GM19463 (cell line): ENCODE data around the gene NME3.

Experiments
- ATAC-seq: cut with Tn5 transposase; IDR thresholded peaks from one replicate; pipeline ENCODE4 v1.9.1; 2021; ENCODE audit warnings: mild to moderate bottlenecking, moderate library complexity; ENCODE audit not compliant: unreplicated experiment

Gene NME3

DNA sequence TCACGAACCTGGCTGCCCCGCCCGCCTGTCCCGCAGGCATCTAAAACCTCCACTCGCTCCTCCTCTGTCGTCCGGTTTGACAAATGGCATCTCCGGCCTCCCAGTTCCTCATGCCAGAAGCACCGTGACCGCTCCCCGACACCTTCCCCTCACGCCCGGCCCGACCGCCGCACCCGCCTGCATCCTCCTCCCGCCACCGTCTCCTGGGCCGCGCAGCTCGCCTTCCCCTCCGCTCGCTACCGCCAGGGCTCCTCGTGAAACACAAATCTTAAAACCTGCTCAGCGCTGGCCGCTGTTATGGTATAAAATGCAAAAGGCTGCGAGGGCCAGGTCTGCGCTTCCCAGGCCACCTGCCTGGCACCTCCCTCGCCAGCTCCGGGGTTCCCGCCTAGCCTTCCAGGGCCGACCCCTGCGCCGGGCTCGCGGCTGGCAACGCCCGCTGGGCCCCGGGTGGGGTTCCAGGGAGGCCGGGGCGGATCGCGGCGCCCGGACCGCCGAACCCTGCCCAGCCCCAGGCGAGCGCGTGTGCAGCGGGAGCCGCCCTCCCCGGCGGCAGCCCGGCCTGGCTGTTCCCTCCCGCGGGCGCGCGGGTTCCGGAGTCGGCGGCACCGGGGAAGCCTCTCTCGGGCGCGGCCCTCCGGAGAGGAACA lies 10.5 kb upstream of the NME3 start:
- peak; percentile 7 for ATAC-seq

- ATAC-seq = no peak
These were observed 9.9 kb upstream of the NME3 start for GRCh38 chr16:1781254-1781653.

GRCh38 chr16:1780677-1781072 lies 9.3 kb upstream of the NME3 start:
- no peak for ATAC-seq

- ATAC-seq = no peak
These were observed 8.7 kb upstream of the NME3 start for GRCh38 chr16:1779741-1780676.

DNA sequence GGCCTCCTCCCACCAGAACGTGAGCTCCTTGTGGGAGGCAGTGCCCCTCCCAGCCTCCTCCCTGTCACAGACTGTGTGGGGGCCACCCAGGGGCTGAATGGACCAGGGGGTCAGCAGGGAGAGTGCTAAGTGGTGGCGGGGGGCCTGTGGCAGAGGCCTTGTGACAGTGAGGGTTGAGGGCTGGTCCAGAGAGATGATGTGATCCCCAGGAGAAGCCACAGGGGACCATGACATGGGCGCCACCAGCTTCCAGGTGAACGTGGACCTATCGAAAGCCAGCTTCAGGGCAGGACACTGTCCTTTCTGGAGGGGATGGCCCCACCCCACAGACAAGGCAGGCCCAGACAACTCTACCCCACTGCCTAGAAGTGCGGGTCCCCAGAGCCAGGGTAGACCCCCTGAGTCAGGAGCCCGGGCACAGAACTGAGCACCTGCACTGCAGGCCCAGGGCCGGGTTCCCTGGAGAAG lies 7.9 kb upstream of the NME3 start:
- no peak for ATAC-seq

DNA sequence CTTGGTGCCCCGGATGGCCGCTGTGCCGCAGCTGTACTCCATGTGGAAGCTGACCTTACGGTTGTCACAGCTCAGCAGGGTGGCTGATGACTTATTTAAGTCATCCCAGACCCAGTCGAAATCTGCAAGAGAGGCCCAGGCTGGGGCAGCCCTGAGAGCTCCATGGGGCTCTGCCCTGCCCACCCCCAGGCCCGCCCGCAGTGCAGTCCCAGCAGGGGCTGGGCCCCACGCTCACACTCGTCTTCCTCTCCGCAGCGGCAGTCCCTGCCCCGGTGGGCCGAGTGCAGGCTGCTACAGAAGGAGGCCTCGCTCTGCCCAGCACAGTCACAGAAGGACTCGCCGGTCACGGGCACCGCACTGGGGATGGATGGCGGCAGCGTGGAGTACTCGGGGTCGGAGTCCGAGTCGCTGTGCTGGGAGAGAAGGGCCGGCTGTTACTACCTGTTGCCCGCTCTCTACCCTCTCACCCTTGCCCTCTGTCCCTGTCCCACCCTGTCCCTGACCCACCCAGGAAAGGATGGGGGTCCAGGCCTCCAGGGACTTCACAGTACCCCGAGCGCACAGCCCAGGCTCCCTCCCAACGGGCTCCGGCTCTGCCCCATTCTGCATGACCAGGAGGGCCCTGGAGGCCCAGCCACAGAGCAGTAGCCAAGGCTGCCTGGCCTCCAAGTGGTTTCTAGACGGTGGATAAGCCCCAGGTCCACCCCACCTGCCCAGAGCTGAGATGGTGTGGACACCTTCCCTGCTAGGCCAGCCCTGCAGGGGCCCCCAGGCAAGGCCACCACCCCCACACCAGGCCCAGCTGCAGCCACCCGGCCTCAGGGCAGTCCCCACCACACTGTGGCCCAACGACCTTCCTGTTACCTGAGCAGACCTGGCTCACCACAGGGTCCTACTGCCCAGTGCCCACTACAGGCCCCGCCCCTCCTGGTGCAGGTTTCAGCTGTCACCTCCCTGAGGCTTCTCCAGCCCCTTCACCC lies 7.1 kb upstream of the NME3 start:
- ATAC-seq = no peak

DNA sequence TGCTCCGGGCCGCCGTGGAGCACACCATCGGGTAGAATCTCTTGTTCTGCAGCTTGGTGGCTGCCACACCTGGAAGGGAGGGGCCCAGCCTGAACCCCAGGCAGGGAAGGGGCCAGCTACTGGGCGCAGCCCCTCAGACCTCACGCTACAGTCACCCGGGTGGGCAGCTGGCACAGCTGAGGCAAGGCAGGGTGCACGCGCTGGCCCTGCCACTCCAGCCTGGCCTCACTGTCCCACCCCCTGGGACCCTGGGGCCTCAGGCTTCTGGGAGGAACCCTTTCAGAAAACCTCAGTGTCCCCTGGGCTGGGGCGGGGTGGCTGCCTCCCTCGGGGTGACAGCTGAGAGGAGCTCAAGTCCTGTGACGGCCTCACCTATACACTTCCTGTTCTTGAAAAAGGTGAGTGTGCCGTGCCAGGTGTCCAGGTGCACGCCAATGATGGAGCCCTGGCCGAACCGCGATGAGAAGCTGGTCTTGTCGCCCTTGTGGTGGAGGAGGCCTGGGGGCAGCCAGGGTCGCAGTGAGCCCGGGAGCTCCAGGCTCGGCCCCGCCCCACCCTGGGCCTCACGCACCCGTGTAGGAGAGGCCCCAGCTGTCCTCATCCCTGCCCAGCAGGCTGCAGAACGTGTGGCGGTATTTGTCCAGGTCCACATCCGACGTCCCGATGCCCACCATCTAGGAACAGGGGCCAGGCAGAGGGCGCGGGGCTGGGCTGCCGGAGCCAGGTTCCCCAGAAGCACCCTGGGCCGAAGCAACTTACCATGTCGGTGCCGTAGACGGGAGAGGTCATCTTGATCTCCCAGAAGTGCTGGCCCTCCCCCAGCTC lies 6.2 kb upstream of the NME3 start:
- no peak for ATAC-seq

DNA sequence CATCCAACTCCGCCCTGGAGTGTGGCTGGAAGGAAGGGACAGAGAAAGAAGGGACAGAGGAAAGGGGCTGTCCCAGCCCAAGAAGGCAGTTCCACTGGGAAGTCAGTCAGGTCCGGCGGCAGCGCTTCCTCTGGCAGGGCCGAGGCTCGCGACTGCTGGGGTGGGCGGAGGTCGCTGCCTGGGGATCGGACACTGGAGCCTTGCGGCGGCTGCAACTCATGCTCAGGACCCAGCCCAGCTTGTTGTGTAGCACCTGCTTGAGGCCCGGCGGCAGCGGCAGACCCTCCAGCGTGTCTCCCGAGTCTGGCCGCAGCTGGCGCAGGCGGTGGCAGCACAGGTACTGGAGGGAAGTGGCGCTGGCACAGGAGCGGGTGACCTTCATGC lies 5.6 kb upstream of the NME3 start:
- ATAC-seq = no peak

GRCh38 chr16:1776672-1776955 lies 5.3 kb upstream of the NME3 start:
- no peak for ATAC-seq

GRCh38 chr16:1775846-1776671 lies 4.7 kb upstream of the NME3 start:
- no peak for ATAC-seq

DNA sequence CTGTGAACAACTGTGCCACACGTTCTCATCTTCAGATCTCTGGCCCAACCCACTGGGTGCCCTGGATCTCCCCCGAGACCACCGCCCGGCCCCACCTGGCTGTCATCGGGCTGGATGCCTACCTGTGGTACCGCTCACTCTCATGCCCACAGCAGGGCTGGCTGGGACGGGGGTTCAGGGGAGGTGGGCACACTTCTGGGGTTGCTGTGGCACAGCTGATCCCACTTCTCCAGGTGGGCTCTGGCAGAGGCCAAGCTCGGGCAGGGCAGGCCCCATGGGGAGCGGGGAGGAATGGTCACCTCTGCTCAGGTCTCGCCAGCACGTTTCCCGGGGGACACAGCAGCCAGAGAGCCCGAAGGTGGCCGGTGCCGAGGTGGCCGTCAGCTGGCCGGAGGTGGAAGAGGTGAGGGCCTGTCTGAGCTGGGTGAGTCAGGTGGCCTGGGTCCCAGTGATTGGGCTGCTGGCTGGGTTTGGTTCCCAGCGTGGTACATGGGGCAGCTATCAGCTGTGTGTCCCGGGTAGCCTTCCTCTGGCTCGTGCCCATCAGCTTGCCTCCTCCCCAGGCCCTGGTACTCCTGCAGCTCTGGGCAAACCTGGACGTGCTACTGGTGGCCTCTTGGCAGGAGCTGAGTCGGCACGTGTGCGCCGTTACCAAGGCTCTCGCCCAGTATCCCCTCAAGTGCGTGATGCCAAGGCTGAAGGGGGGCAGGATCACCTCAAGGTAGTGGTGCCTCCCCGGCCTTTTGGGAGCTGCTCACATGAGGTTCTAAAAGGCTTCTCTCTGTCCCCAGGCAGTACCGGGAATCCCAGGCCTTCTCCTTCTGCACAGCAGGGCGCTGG lies 3.9 kb upstream of the NME3 start:
- no peak for ATAC-seq

- no peak for ATAC-seq
These were observed 3.1 kb upstream of the NME3 start for GRCh38 chr16:1774448-1774780.

DNA sequence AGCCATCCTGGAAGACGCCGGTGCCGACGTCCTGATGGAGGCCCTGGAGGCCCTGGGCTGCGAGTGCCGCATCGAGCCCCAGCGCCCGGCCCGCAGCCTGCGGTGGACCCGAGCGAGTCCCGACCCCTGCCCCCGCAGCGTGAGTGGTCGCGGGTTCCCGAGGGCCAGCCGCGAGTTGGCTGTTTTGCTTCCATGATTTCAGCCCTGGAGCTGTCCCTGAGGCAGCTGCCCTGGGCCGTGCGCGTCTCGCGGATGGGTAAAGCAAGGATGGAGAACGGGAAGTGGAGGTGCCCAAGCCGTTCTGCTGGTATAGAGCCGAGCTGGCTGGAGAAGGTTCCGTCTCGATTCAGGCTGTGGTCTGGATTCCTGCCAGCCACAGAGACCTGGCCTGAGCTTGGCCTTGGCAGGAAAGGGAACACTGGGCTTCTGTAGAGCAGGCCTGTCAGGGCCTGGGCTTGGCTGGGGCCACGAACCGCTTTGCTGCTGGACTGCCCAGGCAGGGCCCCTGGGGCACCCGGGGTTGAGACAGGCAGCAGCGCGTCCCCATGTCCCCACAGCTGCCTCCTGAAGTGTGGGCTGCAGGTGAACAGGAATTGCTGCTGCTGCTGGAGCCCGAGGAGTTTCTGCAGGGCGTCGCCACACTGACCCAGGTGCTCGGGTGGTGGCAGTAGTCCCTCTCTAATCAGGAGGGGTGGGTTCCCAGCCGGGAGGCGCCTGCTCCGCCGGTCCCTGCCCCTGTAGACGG lies 2.5 kb upstream of the NME3 start:
- no peak for ATAC-seq

DNA sequence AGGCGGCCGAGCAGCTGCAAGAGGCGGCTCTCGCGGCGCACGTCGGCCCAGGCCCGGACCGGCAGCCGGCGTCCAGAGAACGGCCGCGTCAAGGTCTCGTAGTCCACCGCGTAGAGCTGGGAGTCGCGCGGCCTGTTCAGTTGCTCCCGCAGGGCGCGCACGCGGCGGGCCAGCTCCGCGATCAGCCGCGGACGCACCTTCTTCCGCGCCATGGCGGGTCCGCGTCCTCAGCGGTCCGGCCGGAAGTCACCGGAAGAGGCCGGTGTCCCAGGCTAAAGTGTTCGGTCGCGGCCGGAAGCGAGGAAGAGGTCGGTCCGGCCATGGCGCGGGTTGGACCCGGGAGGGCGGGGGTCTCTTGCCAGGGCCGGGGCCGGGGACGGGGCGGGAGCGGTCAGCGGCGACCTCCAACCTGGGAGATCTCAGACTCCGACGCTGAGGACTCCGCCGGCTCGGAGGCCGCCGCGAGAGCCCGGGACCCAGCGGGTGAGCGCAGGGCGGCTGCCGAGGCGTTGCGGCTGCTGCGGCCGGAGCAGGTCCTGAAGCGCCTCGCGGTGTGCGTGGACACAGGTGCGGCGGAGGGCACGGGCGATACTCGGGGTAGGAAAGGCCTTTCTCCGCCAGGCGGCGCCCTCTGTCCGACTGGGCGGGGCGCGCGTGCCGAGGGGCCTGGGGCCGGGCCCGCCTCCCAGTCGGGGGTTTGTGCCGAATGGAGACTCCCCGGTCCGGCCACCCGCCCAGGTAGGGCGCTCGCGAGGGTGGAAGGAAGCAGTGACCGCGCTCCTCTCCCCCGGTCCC lies 1.8 kb upstream of the NME3 start, which contains the start of gene MRPS34:
Gene MRPS34, minus strand, starts transcription at position 227 of the 795 bp plus-strand sequence. Its CDS starts 15 bp downstream, at position 212.
- ATAC-seq = peak; percentile 46

- ATAC-seq = peak; percentile 9
These were observed 1.1 kb upstream of the NME3 start, which contains the start of gene EME2 for GRCh38 chr16:1772362-1772907. TSS of gene EME2 (plus strand) at chr16:1772810. CDS start at chr16:1773228, 418 bp downstream.

- no peak for ATAC-seq
These were observed 570 bp upstream of the NME3 start for GRCh38 chr16:1771864-1772361.
